ENCODE measurements around the gene EMC9. TPM values are rescaled to one million over a fixed set of nuclear protein-coding genes. Genes with fewer than 3 reads are reported as not detected.

EMC9 gene
- total RNA-seq, 4 donors from 2014 or later = 13.6 to 18.8 (median 16.3) TPM

GRCh38 chr14:24093901-24094840, 47.2 kb downstream of the EMC9 start, which contains the start of gene PCK2:
TSS of gene PCK2 (plus strand) at chr14:24094311. CDS start at chr14:24094406, 95 bp downstream.
- H3K27ac ChIP-seq = peak within 1 kb of the TSS; percentile 83 to 88 (median 88)
- peak within 1 kb of the TSS; percentile 75 to 97 (median 90) for H3K4me3 ChIP-seq
- peak; percentile 88 to 90 for ATAC-seq

GRCh38 chr14:24093207-24093900, 48.0 kb downstream of the EMC9 start:
- H3K4me3 ChIP-seq = peak overlapping the region; percentile 75 to 97 (median 90)
- in situ Hi-C loops (cut with MboI; ENCODE audit: low sequenced_read_pairs in 4 of 4) (loop anchor here in 1 of 4 donors (5.0 kb wide), 1 partner anchor 36 kb away; no protein-coding TSS in a partner anchor), intact Hi-C loops (cut with DNase I; ENCODE audit: low total_unique reads) (no loop called here)
- H3K4me1 ChIP-seq = peaks cover 10 to 14% of the 10 kb centered on the region in 2 donors
- no peaks in the 10 kb centered on the region for H3K9me3 ChIP-seq
- ATAC-seq (no peak), DNase-seq (no peak)
- H3K27ac ChIP-seq = peak overlapping the region; percentile 83 to 88 (median 88)
- TF ChIP-seq POLR2A (IDR thresholded peaks at IDR 0.05) (no peak), CTCF (IDR thresholded peaks at IDR 0.05 in 4 of 5, conservative IDR thresholded peaks at IDR 0.05 in 1 of 5) (no peak)
- H3K36me3 ChIP-seq = no peaks in the 10 kb centered on the region
- no peaks in the 10 kb centered on the region for H3K27me3 ChIP-seq

More at GRCh38 chr14:24093901-24094840, 47.2 kb downstream of the EMC9 start, which contains the start of gene PCK2:
- DNase-seq = peak; percentile 88 to 93
- in situ Hi-C loops (cut with MboI; ENCODE audit: low sequenced_read_pairs in 4 of 4) = loop anchor here in 1 of 4 donors (5.0 kb wide), 1 partner anchor 37 kb away; no protein-coding TSS in a partner anchor
- peaks cover 10 to 14% of the 10 kb centered on the region in 2 donors for H3K4me1 ChIP-seq
- no peaks in the 10 kb centered on the region for H3K27me3 ChIP-seq
- intact Hi-C loops (cut with DNase I; ENCODE audit: low total_unique reads) = loop anchor here (2.0 kb wide), 2 partner anchors 21 to 67 kb away; partner anchors contain the start of genes DCAF11, IRF9 and NRL
- TF ChIP-seq POLR2A (IDR thresholded peaks at IDR 0.05) = peak; percentile 53
- peak in 1 of 5 experiments; percentile 16 for TF ChIP-seq CTCF (IDR thresholded peaks at IDR 0.05 in 4 of 5, conservative IDR thresholded peaks at IDR 0.05 in 1 of 5)
- H3K36me3 ChIP-seq = no peaks in the 10 kb centered on the region
- H3K9me3 ChIP-seq = no peaks in the 10 kb centered on the region

GRCh38 chr14:24092505-24093206, 48.7 kb downstream of the EMC9 start:
- intact Hi-C loops (cut with DNase I; ENCODE audit: low total_unique reads) (no loop called here), in situ Hi-C loops (cut with MboI; ENCODE audit: low sequenced_read_pairs in 4 of 4) (loop anchor here in 1 of 4 donors (5.0 kb wide), 1 partner anchor 35 kb away; no protein-coding TSS in a partner anchor)
- TF ChIP-seq CTCF (IDR thresholded peaks at IDR 0.05 in 4 of 5, conservative IDR thresholded peaks at IDR 0.05 in 1 of 5) (no peak), POLR2A (IDR thresholded peaks at IDR 0.05) (no peak)
- ATAC-seq = no peak
- Histone ChIP-seq H3K4me1 (peaks cover 10 to 14% of the 10 kb centered on the region in 2 donors), H3K9me3 (no peaks in the 10 kb centered on the region), H3K27ac (peak overlapping the region in 2 of 4 donors; percentile 83 to 88), H3K36me3 (no peaks in the 10 kb centered on the region), H3K27me3 (no peaks in the 10 kb centered on the region), H3K4me3 (no peak overlapping the region)
- DNase-seq = no peak

- Histone ChIP-seq H3K4me1 (peaks cover 10 to 14% of the 10 kb centered on the region in 2 donors), H3K9me3 (no peaks in the 10 kb centered on the region), H3K36me3 (no peaks in the 10 kb centered on the region), H3K27me3 (no peaks in the 10 kb centered on the region), H3K27ac (no peak overlapping the region), H3K4me3 (no peak overlapping the region)
- in situ Hi-C loops (cut with MboI; ENCODE audit: low sequenced_read_pairs in 4 of 4) (loop anchor here in 1 of 4 donors (5.0 kb wide), 1 partner anchor 35 kb away; no protein-coding TSS in a partner anchor), intact Hi-C loops (cut with DNase I; ENCODE audit: low total_unique reads) (no loop called here)
- ATAC-seq = no peak
- no peak for DNase-seq
- TF ChIP-seq CTCF (IDR thresholded peaks at IDR 0.05 in 4 of 5, conservative IDR thresholded peaks at IDR 0.05 in 1 of 5) (no peak), POLR2A (IDR thresholded peaks at IDR 0.05) (no peak)
Observed at GRCh38 chr14:24092110-24092504, 49.3 kb downstream of the EMC9 start.
